ENCODE results near the gene TMEM175. TPM values are rescaled to one million over a fixed set of nuclear protein-coding genes. Genes with fewer than 3 reads are reported as not detected.

TMEM175 gene
- total RNA-seq, 3 donors from 2014 or later: 26.2 to 32.2 (median 28.2) TPM

- Histone ChIP-seq H3K9me3 (no peaks in the 10 kb centered on the region), H3K27ac (no peak overlapping the region), H3K4me3 (no peak overlapping the region), H3K36me3 (no peaks in the 10 kb centered on the region), H3K27me3 (no peaks in the 10 kb centered on the region), H3K4me1 (no peaks in the 10 kb centered on the region)
- intact Hi-C loops (cut with DNase I; ENCODE audit: low total_unique reads): no loop called here
- TF ChIP-seq CTCF (IDR thresholded peaks at IDR 0.05): no peak
- TF ChIP-seq POLR2AphosphoS5 (IDR thresholded peaks at IDR 0.05): no peak
- TF ChIP-seq POLR2A (IDR thresholded peaks at IDR 0.05): no peak
- DNase-seq (ENCODE audit: low spot score in 2 of 2): peak in 1 of 2 donors; percentile 48
Measured at GRCh38 chr4:947491-947971, 15.3 kb downstream of the TMEM175 start.

GRCh38 chr4:948101-948935 is 16.1 kb downstream of the TMEM175 start:
- no peak overlapping the region for H3K4me3 ChIP-seq
- H3K36me3 ChIP-seq: no peaks in the 10 kb centered on the region
- no peak overlapping the region for H3K27ac ChIP-seq
- no peaks in the 10 kb centered on the region for H3K27me3 ChIP-seq
- H3K4me1 ChIP-seq: no peaks in the 10 kb centered on the region
- no peaks in the 10 kb centered on the region for H3K9me3 ChIP-seq
- TF ChIP-seq POLR2A (IDR thresholded peaks at IDR 0.05) (no peak), POLR2AphosphoS5 (IDR thresholded peaks at IDR 0.05) (no peak), CTCF (IDR thresholded peaks at IDR 0.05) (no peak)
- DNase-seq (ENCODE audit: low spot score in 2 of 2): peak in 1 of 2 donors; percentile 46
- intact Hi-C loops (cut with DNase I; ENCODE audit: low total_unique reads): no loop called here

GRCh38 chr4:948936-949300 is 16.7 kb downstream of the TMEM175 start:
- Histone ChIP-seq H3K36me3 (no peaks in the 10 kb centered on the region), H3K4me3 (no peak overlapping the region), H3K27me3 (no peaks in the 10 kb centered on the region), H3K9me3 (no peaks in the 10 kb centered on the region), H3K4me1 (no peaks in the 10 kb centered on the region), H3K27ac (no peak overlapping the region)
- intact Hi-C loops (cut with DNase I; ENCODE audit: low total_unique reads): no loop called here
- DNase-seq (ENCODE audit: low spot score in 2 of 2): peak in 1 of 2 donors; percentile 34
- TF ChIP-seq CTCF (IDR thresholded peaks at IDR 0.05) (no peak), POLR2AphosphoS5 (IDR thresholded peaks at IDR 0.05) (no peak), POLR2A (IDR thresholded peaks at IDR 0.05) (no peak)

GRCh38 chr4:949656-950055 is 17.4 kb downstream of the TMEM175 start:
- no peak overlapping the region for H3K27ac ChIP-seq
- TF ChIP-seq CTCF (IDR thresholded peaks at IDR 0.05) (no peak), POLR2A (IDR thresholded peaks at IDR 0.05) (no peak), POLR2AphosphoS5 (IDR thresholded peaks at IDR 0.05) (no peak)
- H3K36me3 ChIP-seq: no peaks in the 10 kb centered on the region
- no peak overlapping the region for H3K4me3 ChIP-seq
- H3K27me3 ChIP-seq: no peaks in the 10 kb centered on the region
- no peaks in the 10 kb centered on the region for H3K9me3 ChIP-seq
- DNase-seq (ENCODE audit: low spot score in 2 of 2): peak in 1 of 2 donors; percentile 38
- intact Hi-C loops (cut with DNase I; ENCODE audit: low total_unique reads): no loop called here
- H3K4me1 ChIP-seq: no peaks in the 10 kb centered on the region

All from breast epithelium (tissue), 4 donors.